H4 (cell line): Measurements from ENCODE around the gene NUP205. TPM values are rescaled to one million over a fixed set of nuclear protein-coding genes. Genes with fewer than 3 reads are reported as not detected.
A peak's percentile ranks its signal among the peaks of the same experiment; 100 is the strongest.
"Not testable (repeated sequence)": the region's sequence is repeated elsewhere in the genome, so short reads cannot be mapped to it uniquely, and the experiment has no call there.

ENCODE experiments used
- DNase-seq: peaks from one replicate; pipeline ENCODE4 v3.0.0-alpha.2; 2015; ENCODE audit warnings: low spot score
- total RNA-seq: library from RNA; depleted of rRNA; stranded (reverse); fragments of >200 nt; shearing (Covaris generic); gene quantifications from 2 replicates; pipeline ENCODE4 v1.2.3, GENCODE V29; 2014

The NUP205 gene
- total RNA-seq, 1 experiment from 2014 or later, result 113 TPM

- DNase-seq, result peak; percentile 77
Observed at GRCh38 chr7:135620980-135621850, 63.5 kb downstream of the NUP205 start.

- no peak for DNase-seq
Observed at GRCh38 chr7:135634191-135634878, 76.6 kb downstream of the NUP205 start.

GRCh38 chr7:135639690-135640089 lies 82.0 kb downstream of the NUP205 start:
- not testable (repeated sequence) for DNase-seq

- DNase-seq, result no peak
Observed at GRCh38 chr7:135644154-135644553, 86.4 kb downstream of the NUP205 start.

GRCh38 chr7:135644729-135645128 lies 87.0 kb downstream of the NUP205 start:
- no peak for DNase-seq

- peak; percentile 42 for DNase-seq
Observed at GRCh38 chr7:135645296-135645904, 87.7 kb downstream of the NUP205 start.

- no peak for DNase-seq
Observed at GRCh38 chr7:135647755-135648154, 90.0 kb downstream of the NUP205 start.

- DNase-seq, result no peak
Observed at GRCh38 chr7:135648235-135648634, 90.5 kb downstream of the NUP205 start.

GRCh38 chr7:135650831-135651573 lies 93.3 kb downstream of the NUP205 start:
- DNase-seq, result no peak

- DNase-seq, result no peak
Observed at GRCh38 chr7:135653340-135654080, 95.8 kb downstream of the NUP205 start.

GRCh38 chr7:135658564-135658963 lies 100.8 kb downstream of the NUP205 start:
- DNase-seq, result no peak

GRCh38 chr7:135659159-135659846 lies 101.6 kb downstream of the NUP205 start:
- peak; percentile 36 for DNase-seq

GRCh38 chr7:135661311-135662122 lies 103.8 kb downstream of the NUP205 start:
- DNase-seq, result no peak

- DNase-seq, result no peak
Observed at GRCh38 chr7:135662123-135662372, 104.3 kb downstream of the NUP205 start.

- DNase-seq, result peak; percentile 92
Observed at GRCh38 chr7:135662373-135663114, 104.8 kb downstream of the NUP205 start, which contains the start of gene STMP1. Gene STMP1, plus strand, starts transcription at chr7:135662514.

GRCh38 chr7:135664046-135664589 lies 106.4 kb downstream of the NUP205 start:
- DNase-seq, result no peak

- no peak for DNase-seq
Observed at GRCh38 chr7:135665042-135665441, 107.3 kb downstream of the NUP205 start.

- no peak for DNase-seq
Observed at GRCh38 chr7:135666156-135666555, 108.4 kb downstream of the NUP205 start.

- no peak for DNase-seq
Observed at GRCh38 chr7:135666846-135667245, 109.1 kb downstream of the NUP205 start.
